H9 (cell line): ENCODE results near the gene C1orf141. TPM values are rescaled to one million over a fixed set of nuclear protein-coding genes. Genes with fewer than 3 reads are reported as not detected.

Experiments used
- DNase-seq: peaks from one replicate; pipeline ENCODE4 v3.0.0-alpha.2; 2017
- H2AFZ ChIP-seq: one replicate; pipeline ENCODE4 v1.6.1; 2013; ENCODE audit warnings: mild to moderate bottlenecking, low read length, control low read depth, moderate library complexity
- H2AK5ac ChIP-seq: 2 replicates; pipeline ENCODE4 v1.6.1; 2013; ENCODE audit warnings: low read length, control low read depth, mixed read lengths; ENCODE audit not compliant: insufficient read length
- H2BK120ac ChIP-seq: one replicate; pipeline ENCODE4 v1.6.1; 2013; ENCODE audit warnings: low read depth, mild to moderate bottlenecking, low read length, control low read depth, inconsistent platforms; ENCODE audit not compliant: poor library complexity, severe bottlenecking
- H2BK12ac ChIP-seq: 2 replicates; pipeline ENCODE4 v1.6.1; 2013; ENCODE audit warnings: low read length, control low read depth, mixed read lengths, low read depth; ENCODE audit not compliant: insufficient read length
- H2BK15ac ChIP-seq: 2 replicates; pipeline ENCODE4 v1.6.1; 2013; ENCODE audit warnings: low read depth, low read length, control low read depth
- H2BK20ac ChIP-seq: one replicate; pipeline ENCODE4 v1.6.1; 2013; ENCODE audit warnings: low read depth, mild to moderate bottlenecking, low read length, control low read depth, inconsistent platforms; ENCODE audit not compliant: poor library complexity, severe bottlenecking
- H2BK5ac ChIP-seq: 2 replicates; pipeline ENCODE4 v1.6.1; 2013; ENCODE audit warnings: low read length, control low read depth, mixed read lengths; ENCODE audit not compliant: insufficient read length
- H3K14ac ChIP-seq: 2 replicates; pipeline ENCODE4 v1.6.1; 2013; ENCODE audit warnings: low read length, control low read depth; ENCODE audit not compliant: insufficient read depth
- H3K18ac ChIP-seq: 2 replicates; pipeline ENCODE4 v1.6.1; 2013; ENCODE audit warnings: low read depth, mild to moderate bottlenecking, mixed read lengths, low read length, control low read depth; ENCODE audit not compliant: insufficient read length
- H3K23ac ChIP-seq: 2 replicates; pipeline ENCODE4 v1.6.1; 2013; ENCODE audit warnings: low read length, control low read depth, mixed read lengths, low read depth; ENCODE audit not compliant: insufficient read length
- H3K23me2 ChIP-seq: 2 replicates; pipeline ENCODE4 v1.6.1; 2013; ENCODE audit warnings: low read depth, mild to moderate bottlenecking, mixed read lengths, low read length, control low read depth; ENCODE audit not compliant: insufficient read length, poor library complexity, severe bottlenecking
- H3K27ac ChIP-seq: 2 replicates; pipeline ENCODE4 v1.5.1; 2013; ENCODE audit warnings: low read length, control low read depth, mixed read lengths, low read depth; ENCODE audit not compliant: insufficient read length
- H3K27me3 ChIP-seq: 2 replicates; pipeline ENCODE4 v1.6.1; 2013; ENCODE audit warnings: low read length, control low read depth, inconsistent platforms; ENCODE audit not compliant: insufficient read depth
- H3K4ac ChIP-seq: 2 replicates; pipeline ENCODE4 v1.6.1; 2013; ENCODE audit warnings: low read depth, mild to moderate bottlenecking, control low read depth, inconsistent platforms, low read length, moderate library complexity
- H3K4me1 ChIP-seq: 2 replicates; pipeline ENCODE4 v1.6.1; 2013; ENCODE audit warnings: low read length, control low read depth, inconsistent platforms; ENCODE audit not compliant: insufficient read depth
- H3K4me2 ChIP-seq: 2 replicates; pipeline ENCODE4 v1.6.1; 2013; ENCODE audit warnings: low read length, control low read depth, mixed read lengths; ENCODE audit not compliant: insufficient read length, insufficient read depth
- H3K56ac ChIP-seq: 2 replicates; pipeline ENCODE4 v1.6.1; 2013; ENCODE audit warnings: low read depth, mild to moderate bottlenecking, mixed read lengths, low read length, control low read depth; ENCODE audit not compliant: insufficient read length
- H3K79me1 ChIP-seq: 2 replicates; pipeline ENCODE4 v1.6.1; 2013; ENCODE audit warnings: low read depth, mild to moderate bottlenecking, moderate library complexity, low read length, control low read depth, inconsistent platforms; ENCODE audit not compliant: insufficient read depth, poor library complexity, severe bottlenecking
- H3K79me2 ChIP-seq: 2 replicates; pipeline ENCODE4 v1.6.1; 2013; ENCODE audit warnings: low read length, control low read depth, inconsistent platforms; ENCODE audit not compliant: insufficient read depth
- H3K9ac ChIP-seq: 2 replicates; pipeline ENCODE4 v1.6.1; 2013; ENCODE audit warnings: low read length, control low read depth, mixed read lengths; ENCODE audit not compliant: insufficient read length; ENCODE audit errors: extremely low read depth
- H3K9me3 ChIP-seq: one replicate; pipeline ENCODE4 v1.6.1; 2013; ENCODE audit warnings: low read depth, low read length, inconsistent platforms; ENCODE audit not compliant: control insufficient read depth
- H3T11ph ChIP-seq: one replicate; pipeline ENCODE4 v1.6.1; 2013; ENCODE audit warnings: mild to moderate bottlenecking, low read length, control low read depth, inconsistent platforms
- H4K20me1 ChIP-seq: one replicate; pipeline ENCODE4 v1.6.1; 2013; ENCODE audit not compliant: control insufficient read depth, insufficient read length, insufficient read depth
- H4K5ac ChIP-seq: 2 replicates; pipeline ENCODE4 v1.6.1; 2013; ENCODE audit warnings: low read depth, mild to moderate bottlenecking, mixed read lengths, low read length, control low read depth; ENCODE audit not compliant: insufficient read length
- H4K8ac ChIP-seq: replicated peaks from 2 replicates; pipeline ENCODE4 v1.6.1; 2013; ENCODE audit warnings: low read length, control low read depth, mixed read lengths, low read depth; ENCODE audit not compliant: insufficient read length
- H4K91ac ChIP-seq: 2 replicates; pipeline ENCODE4 v1.6.1; 2013; ENCODE audit warnings: low read depth, mild to moderate bottlenecking, moderate library complexity, mixed read lengths, low read length, control low read depth; ENCODE audit not compliant: insufficient read length
- H3K27ac Mint-ChIP-seq, 3 experiments: 2 replicates in 2 of 3; 3 replicates in 1 of 3; pipeline ENCODE4 v1.8.0; 2020 to 2021; ENCODE audit warnings: mixed read lengths in 3 of 3, mild to moderate bottlenecking in 1 of 3, moderate library complexity in 1 of 3
- H3K27me3 Mint-ChIP-seq: 2 replicates; pipeline ENCODE4 v1.8.0; 2021; ENCODE audit warnings: low read depth, mild to moderate bottlenecking, moderate library complexity, mixed read lengths
- H3K36me3 Mint-ChIP-seq, 3 experiments: 2 replicates in 2 of 3; 3 replicates in 1 of 3; pipeline ENCODE4 v1.8.0; 2020 to 2021; ENCODE audit warnings: low read depth in 3 of 3, mixed read lengths in 3 of 3; ENCODE audit not compliant: insufficient read depth in 1 of 3
- H3K4me1 Mint-ChIP-seq, 2 experiments: 2 replicates each; pipeline ENCODE4 v1.8.0; 2020; ENCODE audit warnings: mixed read lengths in 2 of 2
- H3K4me3 Mint-ChIP-seq, 2 experiments: 2 replicates in 1 of 2; 3 replicates in 1 of 2; pipeline ENCODE4 v1.8.0; 2020 to 2021; ENCODE audit warnings: mild to moderate bottlenecking in 2 of 2, mixed read lengths in 2 of 2, moderate library complexity in 1 of 2
- H3K9me3 Mint-ChIP-seq, 2 experiments: 2 replicates in 1 of 2; 3 replicates in 1 of 2; pipeline ENCODE4 v1.8.0; 2020; ENCODE audit warnings: mild to moderate bottlenecking in 2 of 2, mixed read lengths in 2 of 2, moderate library complexity in 1 of 2
- WGBS: extraction: QIAGEN DNeasy Blood & Tissue Kit; methylation state at CpG from one replicate; pipeline ENCODE4 v1.1.7; 2013; ENCODE audit warnings: missing lambda C conversion rate, low lambda C conversion rate, mixed read lengths; ENCODE audit not compliant: insufficient read length; ENCODE audit errors: extremely low coverage; 5-methylcytosine and 5-hydroxymethylcytosine counted together
- total RNA-seq: library from RNA; stranded (reverse); gene quantifications from 2 replicates; pipeline ENCODE4 v1.2.1, GENCODE V29; 2021
- TF ChIP-seq, protein P1 (sequence below): fragments of 200-600 bp; sonication (generic); conservative IDR thresholded peaks from 3 replicates; pipeline ENCODE4 v1.8.0; 2021; ENCODE audit warnings: antibody characterized with exemption, mild to moderate bottlenecking

C1orf141 gene
- total RNA-seq, 1 experiment from 2014 or later = not detected

DNA sequence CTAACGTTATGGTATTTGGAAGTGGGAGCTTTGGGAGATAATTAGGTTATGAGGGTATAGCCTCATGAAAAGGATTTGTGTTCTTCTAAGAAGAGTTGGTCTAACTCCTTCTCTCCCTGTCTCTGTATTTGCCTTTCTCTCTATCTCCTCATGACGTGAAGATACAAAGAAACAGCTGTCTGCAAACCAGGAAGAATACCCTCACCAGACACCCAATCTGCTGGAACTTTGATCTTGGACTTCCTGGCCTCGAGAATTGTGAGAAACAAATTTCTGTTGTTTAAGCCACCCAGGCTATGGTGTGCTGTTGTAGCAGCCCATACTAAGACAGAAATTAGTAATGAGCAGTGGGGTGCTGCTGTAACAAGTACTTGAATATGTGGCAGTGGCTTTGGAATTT, 16.1 kb downstream of the C1orf141 start:
- H3K9me3 Mint-ChIP-seq = peaks cover 0 to 5% of the 10 kb centered on the region in 2 experiments; a peak in 2 of 5 replicates
- Histone ChIP-seq H4K91ac (no peak overlapping the region), H3K4me1 (no peaks in the 10 kb centered on the region), H3K27ac (no peak overlapping the region), H2BK15ac (no peak overlapping the region), H2BK120ac (no peak overlapping the region), H4K20me1 (no peaks in the 10 kb centered on the region), H3K4ac (no peak overlapping the region), H4K8ac (no peak overlapping the region), H3K14ac (no peak overlapping the region), H3K23ac (no peak overlapping the region), H3K23me2 (no peaks in the 10 kb centered on the region), H2BK12ac (no peak overlapping the region), H3T11ph (no peak overlapping the region), H2AK5ac (no peak overlapping the region), H3K4me2 (no peak overlapping the region), H3K18ac (no peak overlapping the region), H4K5ac (no peak overlapping the region), H3K79me1 (no peaks in the 10 kb centered on the region), H3K79me2 (no peaks in the 10 kb centered on the region), H2BK5ac (no peak overlapping the region), H2AFZ (no peak overlapping the region), H2BK20ac (no peak overlapping the region), H3K27me3 (no peaks in the 10 kb centered on the region), H3K9me3 (no peaks in the 10 kb centered on the region), H3K9ac (no peak overlapping the region), H3K56ac (no peak overlapping the region)
- TF ChIP-seq, protein P1, sequence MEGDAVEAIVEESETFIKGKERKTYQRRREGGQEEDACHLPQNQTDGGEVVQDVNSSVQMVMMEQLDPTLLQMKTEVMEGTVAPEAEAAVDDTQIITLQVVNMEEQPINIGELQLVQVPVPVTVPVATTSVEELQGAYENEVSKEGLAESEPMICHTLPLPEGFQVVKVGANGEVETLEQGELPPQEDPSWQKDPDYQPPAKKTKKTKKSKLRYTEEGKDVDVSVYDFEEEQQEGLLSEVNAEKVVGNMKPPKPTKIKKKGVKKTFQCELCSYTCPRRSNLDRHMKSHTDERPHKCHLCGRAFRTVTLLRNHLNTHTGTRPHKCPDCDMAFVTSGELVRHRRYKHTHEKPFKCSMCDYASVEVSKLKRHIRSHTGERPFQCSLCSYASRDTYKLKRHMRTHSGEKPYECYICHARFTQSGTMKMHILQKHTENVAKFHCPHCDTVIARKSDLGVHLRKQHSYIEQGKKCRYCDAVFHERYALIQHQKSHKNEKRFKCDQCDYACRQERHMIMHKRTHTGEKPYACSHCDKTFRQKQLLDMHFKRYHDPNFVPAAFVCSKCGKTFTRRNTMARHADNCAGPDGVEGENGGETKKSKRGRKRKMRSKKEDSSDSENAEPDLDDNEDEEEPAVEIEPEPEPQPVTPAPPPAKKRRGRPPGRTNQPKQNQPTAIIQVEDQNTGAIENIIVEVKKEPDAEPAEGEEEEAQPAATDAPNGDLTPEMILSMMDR = no peak
- peaks cover 0 to 4% (median 0%) of the 10 kb centered on the region in 3 experiments; a peak in 1 of 7 replicates for H3K36me3 Mint-ChIP-seq
- no peaks in the 10 kb centered on the region for H3K27me3 Mint-ChIP-seq
- no CpG with 5 or more reads among the region's 3 CpGs for WGBS
- H3K4me3 Mint-ChIP-seq = no peak overlapping the region
- no peak for DNase-seq
- H3K4me1 Mint-ChIP-seq = no peaks in the 10 kb centered on the region
- no peak overlapping the region for H3K27ac Mint-ChIP-seq
